H1 (cell line): ENCODE results near the gene CACNA1D. TPM values are rescaled to one million over a fixed set of nuclear protein-coding genes. Genes with fewer than 3 reads are reported as not detected.

Experiments used
- CTCF ChIA-PET: fragments of 300-600 bp; sonication (Branson Sonifier 250); formaldehyde crosslinking; loops from one replicate; lab custom pipeline; 2021; ENCODE audit not compliant: partially characterized antibody; lab: Charles Lee
- POLR2A ChIA-PET: fragments of 300-600 bp; sonication (Branson Sonifier 250); formaldehyde crosslinking; loops from one replicate; lab custom pipeline; 2021; ENCODE audit warnings: inconsistent platforms; ENCODE audit not compliant: partially characterized antibody; lab: Charles Lee
- DNase-seq, 2 experiments: peaks; one replicate each; pipeline versions ENCODE4 v3.0.0 to v3.0.0-alpha.2; 2010 to 2022; ENCODE audit warnings: low spot score in 2 of 2, low read depth in 1 of 2, mixed read lengths in 1 of 2
- FAIRE-seq: peaks from 2 replicates; lab custom pipeline; 2011; peaks lifted over from hg19 to GRCh38; lab: Jason Lieb, UNC
- H2AFZ ChIP-seq: 2 replicates; pipeline ENCODE4 v1.8.1; 2012; ENCODE audit warnings: low read length, inconsistent platforms
- H2AK5ac ChIP-seq: 2 replicates; pipeline ENCODE4 v1.6.1; 2013; ENCODE audit warnings: low read depth, low read length
- H2BK120ac ChIP-seq: replicated peaks from 2 replicates; pipeline ENCODE3; 2013; ENCODE audit warnings: low read depth, low read length, inconsistent platforms
- H2BK12ac ChIP-seq: 2 replicates; pipeline ENCODE4 v1.6.1; 2013; ENCODE audit warnings: low read depth, low read length
- H2BK15ac ChIP-seq: 2 replicates; pipeline ENCODE4 v1.6.1; 2013; ENCODE audit warnings: low read length
- H2BK20ac ChIP-seq: 2 replicates; pipeline ENCODE4 v1.6.1; 2013; ENCODE audit warnings: low read length
- H2BK5ac ChIP-seq: 2 replicates; pipeline ENCODE4 v1.6.1; 2013; ENCODE audit warnings: low read depth, low read length
- H3K14ac ChIP-seq: 2 replicates; pipeline ENCODE4 v1.6.1; 2013; ENCODE audit warnings: inconsistent platforms; ENCODE audit not compliant: insufficient read length
- H3K18ac ChIP-seq: 2 replicates; pipeline ENCODE4 v1.6.1; 2013; ENCODE audit warnings: low read length; ENCODE audit errors: extremely low read depth
- H3K23ac ChIP-seq: 2 replicates; pipeline ENCODE4 v1.6.1; 2013; ENCODE audit warnings: inconsistent platforms; ENCODE audit not compliant: insufficient read length
- H3K23me2 ChIP-seq: 2 replicates; pipeline ENCODE4 v1.6.1; 2013; ENCODE audit warnings: low read depth, low read length
- H3K27ac ChIP-seq: 2 replicates; pipeline ENCODE4 v1.6.1; 2011; ENCODE audit warnings: low read depth, low read length, inconsistent platforms
- H3K27me3 ChIP-seq, 4 experiments: replicated peaks in 1 of 4; 1 replicate in 1 of 4; 2 replicates in 3 of 4; pipeline versions ENCODE4 v1.6.1 to v1.8.1; 2011 to 2013; ENCODE audit warnings: low read length in 3 of 4, mild to moderate bottlenecking in 3 of 4, inconsistent platforms in 2 of 4, mixed read lengths in 2 of 4, moderate library complexity in 1 of 4; ENCODE audit not compliant: control insufficient read depth in 3 of 4, insufficient read depth in 3 of 4; ENCODE audit errors: extremely low read depth in 1 of 4
- H3K36me3 ChIP-seq, 4 experiments: 2 replicates each; pipeline versions ENCODE4 v1.6.1 to v1.8.1; 2011 to 2013; ENCODE audit warnings: mild to moderate bottlenecking in 4 of 4, low read length in 3 of 4, moderate library complexity in 2 of 4, control low read depth in 1 of 4, inconsistent platforms in 1 of 4; ENCODE audit not compliant: insufficient read depth in 4 of 4, control insufficient read depth in 2 of 4
- H3K4ac ChIP-seq: replicated peaks from 2 replicates; pipeline ENCODE3; 2013; ENCODE audit warnings: low read length, low read depth, mixed read lengths, inconsistent platforms; ENCODE audit not compliant: insufficient read length
- H3K4me1 ChIP-seq, 4 experiments: replicated peaks in 1 of 4; 1 replicate in 1 of 4; 2 replicates in 3 of 4; pipeline versions ENCODE4 v1.6.1 to v1.8.1; 2011 to 2013; ENCODE audit warnings: low read length in 3 of 4, inconsistent platforms in 2 of 4, mixed read lengths in 1 of 4; ENCODE audit not compliant: insufficient read depth in 4 of 4, control insufficient read depth in 3 of 4
- H3K4me2 ChIP-seq, 2 experiments: 2 replicates each; pipeline versions ENCODE4 v1.6.1 to v1.8.1; 2011 to 2013; ENCODE audit warnings: low read depth in 2 of 2, low read length in 2 of 2, control low read depth in 1 of 2, inconsistent platforms in 1 of 2, mild to moderate bottlenecking in 1 of 2; ENCODE audit not compliant: insufficient read depth in 1 of 2
- H3K4me3 ChIP-seq, 4 experiments: fragments of 200-600, 300-600 bp in 1 of 4; sonication (generic), shearing (Covaris generic), sonication (Bioruptor Twin) in 1 of 4; 2 replicates each; pipeline versions ENCODE4 v1.5.1 to v1.8.1; 2011 to 2016; ENCODE audit warnings: low read length in 4 of 4, low read depth in 3 of 4, control low read depth in 2 of 4, inconsistent platforms in 2 of 4, mild to moderate bottlenecking in 2 of 4, mixed read lengths in 1 of 4, moderate library complexity in 1 of 4; ENCODE audit not compliant: insufficient read depth in 2 of 4; ENCODE audit errors: extremely low read depth in 1 of 4
- H3K56ac ChIP-seq: replicated peaks from 2 replicates; pipeline ENCODE3; 2013; ENCODE audit warnings: low read depth, mild to moderate bottlenecking, mixed read lengths, low read length, inconsistent platforms; ENCODE audit not compliant: insufficient read length
- H3K79me1 ChIP-seq: 2 replicates; pipeline ENCODE4 v1.6.1; 2013; ENCODE audit warnings: low read depth, low read length, control low read depth
- H3K79me2 ChIP-seq, 2 experiments: 2 replicates each; pipeline versions ENCODE4 v1.6.1 to v1.8.1; 2012 to 2013; ENCODE audit warnings: low read length in 2 of 2, mild to moderate bottlenecking in 2 of 2, inconsistent platforms in 1 of 2; ENCODE audit not compliant: insufficient read depth in 2 of 2, control insufficient read depth in 1 of 2
- H3K9ac ChIP-seq, 4 experiments: replicated peaks in 1 of 4; 1 replicate in 1 of 4; 2 replicates in 3 of 4; pipeline versions ENCODE4 v1.6.1 to v1.8.1; 2011 to 2013; ENCODE audit warnings: low read depth in 3 of 4, low read length in 3 of 4, control low read depth in 2 of 4, mild to moderate bottlenecking in 2 of 4, moderate library complexity in 2 of 4, inconsistent platforms in 1 of 4; ENCODE audit errors: extremely low read depth in 1 of 4
- H3K9me3 ChIP-seq, 2 experiments: 2 replicates each; pipeline versions ENCODE4 v1.6.1 to v1.8.1; 2012 to 2013; ENCODE audit warnings: mild to moderate bottlenecking in 2 of 2, moderate library complexity in 2 of 2, control low read depth in 1 of 2, inconsistent platforms in 1 of 2, low read depth in 1 of 2, low read length in 1 of 2, mixed read lengths in 1 of 2; ENCODE audit not compliant: insufficient read depth in 2 of 2
- H4K20me1 ChIP-seq, 2 experiments: replicated peaks in 1 of 2; 2 replicates each; pipeline versions ENCODE3 to v1.8.1; 2011 to 2013; ENCODE audit warnings: inconsistent platforms in 2 of 2, low read length in 2 of 2, mild to moderate bottlenecking in 1 of 2; ENCODE audit not compliant: insufficient read depth in 2 of 2, control insufficient read depth in 1 of 2
- H4K5ac ChIP-seq: 2 replicates; pipeline ENCODE4 v1.6.1; 2013; ENCODE audit warnings: low read length, low read depth, mixed read lengths, inconsistent platforms; ENCODE audit not compliant: insufficient read length
- H4K8ac ChIP-seq: 2 replicates; pipeline ENCODE4 v1.8.0; 2013; ENCODE audit warnings: mild to moderate bottlenecking, moderate library complexity, low read length, inconsistent platforms; ENCODE audit not compliant: insufficient read depth; ENCODE audit errors: extremely low read depth
- H4K91ac ChIP-seq: replicated peaks from 2 replicates; pipeline ENCODE3; 2013; ENCODE audit warnings: low read length, mixed read lengths, inconsistent platforms; ENCODE audit not compliant: insufficient read length
- ATF2 ChIP-seq: IDR thresholded peaks from 2 replicates; pipeline ENCODE4 v1.6.1; 2012; ENCODE audit warnings: low read length, inconsistent platforms
- CREB1 ChIP-seq: IDR thresholded peaks from 2 replicates; pipeline ENCODE4 v1.6.1; 2012; ENCODE audit warnings: inconsistent platforms
- E2F6 ChIP-seq: IDR thresholded peaks from 2 replicates; pipeline ENCODE4 v1.6.1; 2012; ENCODE audit warnings: inconsistent platforms
- EP300 ChIP-seq, 2 experiments: IDR thresholded peaks; 1 replicate in 1 of 2; 2 replicates in 1 of 2; pipeline ENCODE4 v1.6.1; 2011 to 2012; ENCODE audit warnings: low read depth in 2 of 2, low read length in 2 of 2, mild to moderate bottlenecking in 2 of 2, borderline replicate concordance in 1 of 2, inconsistent platforms in 1 of 2, moderate library complexity in 1 of 2
- HDAC2 ChIP-seq, 2 experiments: fragments of 300-600 bp in 1 of 2; sonication (generic) in 1 of 2; IDR thresholded peaks; 2 replicates each; pipeline ENCODE4 v1.6.1; 2011 to 2012; ENCODE audit warnings: low read depth in 2 of 2, low read length in 2 of 2, mild to moderate bottlenecking in 2 of 2, moderate library complexity in 2 of 2, borderline replicate concordance in 1 of 2, inconsistent platforms in 1 of 2
- RXRA ChIP-seq: IDR thresholded peaks from 2 replicates; pipeline ENCODE4 v1.6.1; 2011; ENCODE audit warnings: low read depth, mild to moderate bottlenecking, low read length, moderate library complexity; ENCODE audit not compliant: insufficient read depth
- SIRT6 ChIP-seq: IDR thresholded peaks from one replicate; pipeline ENCODE4 v1.7.1; 2012; ENCODE audit warnings: low read length, inconsistent platforms
- SUZ12 ChIP-seq: fragments of 200-600 bp; sonication (generic); IDR thresholded peaks from 2 replicates; pipeline ENCODE4 v1.6.1; 2012; ENCODE audit warnings: mild to moderate bottlenecking, inconsistent platforms, low read length, moderate library complexity, mixed read lengths
- WGBS, 2 experiments: shearing (Covaris generic) in 1 of 2; methylation state at CpG; one replicate each; pipeline versions ENCODE4 v1.1.6 to v1.1.7; 2013 to 2015; ENCODE audit warnings: low lambda C conversion rate in 2 of 2, mixed read lengths in 2 of 2, inconsistent platforms in 1 of 2, low coverage in 1 of 2, missing lambda C conversion rate in 1 of 2; ENCODE audit not compliant: insufficient replicate concordance in 2 of 2, insufficient coverage in 1 of 2, insufficient read length in 1 of 2; ENCODE audit errors: extremely low coverage in 1 of 2, missing lambda C conversion rate in 1 of 2; 5-methylcytosine and 5-hydroxymethylcytosine counted together
- polyA plus RNA-seq, 7 experiments: library from polyadenylated mRNA; depleted of rRNA in 3 of 7; stranded (reverse) in 5 of 7; unstranded in 2 of 7; fragments of >200 nt in 5 of 7; fragments of 200-250 nt in 2 of 7; gene quantifications; 1 replicate in 5 of 7; 2 replicates in 1 of 7; 4 replicates in 1 of 7; pipeline versions ENCODE4 v1.2.1 to v1.2.3, GENCODE V29; 2011 to 2013; ENCODE audit warnings: missing spikeins in 2 of 7, mixed read lengths in 2 of 7
- total RNA-seq: library from RNA; stranded (reverse); fragmentation: NEBNext Ultra II Directional; extraction: Animal tissue kit (Norgen Biotek cat#: 25700); gene quantifications from 2 replicates; pipeline ENCODE4 v1.2.1, GENCODE V29; 2021

Gene CACNA1D
- total and polyA plus RNA-seq, 2 of the 8 experiments (the other 6 are each of a cell fraction or from before 2014, with no cell fraction given): 2.0 to 2.9 TPM

GRCh38 chr3:53844262-53845102, 350.1 kb downstream of the CACNA1D start:
- POLR2A ChIA-PET: interaction anchor here (0.8 to 1.9 kb wide), 4 partner anchors 14 to 21 kb away, joined by 3 to 6 read pairs (median 4); no protein-coding TSS in a partner anchor
- FAIRE-seq: no peak
- TF ChIP-seq CREB1 (no peak), ATF2 (no peak), SUZ12 (no peak), E2F6 (no peak), SIRT6 (no peak), RXRA (no peak), HDAC2 (IDR thresholded peaks at IDR 0.05; ENCODE audit: borderline replicate concordance in 1 of 2, low read depth in 2 of 2, low read length in 2 of 2) (no peak), EP300 (IDR thresholded peaks at IDR 0.05; ENCODE audit: borderline replicate concordance in 1 of 2, low read depth in 2 of 2, low read length in 2 of 2) (no peak)

More at GRCh38 chr3:53844262-53845102, 350.1 kb downstream of the CACNA1D start:
- H2BK12ac ChIP-seq: peak overlapping the region; percentile 64; the same call in 1 of the 2 replicates
- DNase-seq: no peak
- H4K20me1 ChIP-seq: peaks cover 0 to 3% of the 10 kb centered on the region in 2 experiments
- CTCF ChIA-PET: interaction anchor here (0.6 to 3.5 kb wide), 12 partner anchors 10 to 490 kb away, joined by 3 to 23 read pairs (median 4); no protein-coding TSS in a partner anchor
- H3K79me1 ChIP-seq: peaks cover 12% of the 10 kb centered on the region
- H3K4ac ChIP-seq: no peak overlapping the region
- H3K36me3 ChIP-seq: no peaks in the 10 kb centered on the region; a peak in 1 of 8 replicates
- H3K14ac ChIP-seq: no peak overlapping the region
- peaks cover 3 to 16% (median 9%) of the 10 kb centered on the region in 4 experiments for H3K27me3 ChIP-seq
- no peak overlapping the region for H2BK15ac ChIP-seq
- no peak overlapping the region for H2BK5ac ChIP-seq
- H2AFZ ChIP-seq: no peak overlapping the region
- no peak overlapping the region for H4K5ac ChIP-seq
- peaks cover 19 to 30% (median 22%) of the 10 kb centered on the region in 4 experiments for H3K4me1 ChIP-seq
- no peak overlapping the region for H3K27ac ChIP-seq
- H3K23ac ChIP-seq: no peak overlapping the region
- no peak overlapping the region; a peak in 2 of 7 replicates for H3K9ac ChIP-seq
- H2BK120ac ChIP-seq: no peak overlapping the region
- H3K9me3 ChIP-seq: no peaks in the 10 kb centered on the region
- peaks cover 10% of the 10 kb centered on the region for H3K23me2 ChIP-seq
- H2AK5ac ChIP-seq: no peak overlapping the region
- peak overlapping the region; percentile 69 to 90; a peak in 3 of 4 replicates for H3K4me2 ChIP-seq
- no peak overlapping the region for H3K56ac ChIP-seq
- peak overlapping the region; percentile 63 for H4K91ac ChIP-seq
- 0 out of 2 replicates have a peak overlapping the region, but pooled peaks have one; percentile 17 for H2BK20ac ChIP-seq
- H3K18ac ChIP-seq: no peak overlapping the region
- peak overlapping the region; percentile 74 for H4K8ac ChIP-seq
- WGBS, 2 experiments: 91% methylated on average over 9 of the region's 9 CpGs; no CpG with 5 or more reads in 1 of the 2 experiments
- H3K4me3 ChIP-seq: peak overlapping the region in 2 of 4 experiments; percentile 75 to 79; a peak in 2 of 8 replicates
- peaks cover 0 to 3% of the 10 kb centered on the region in 2 experiments; a peak in 1 of 4 replicates for H3K79me2 ChIP-seq
